ENCODE measurements around the gene UMAD1. TPM values are rescaled to one million over a fixed set of nuclear protein-coding genes. Genes with fewer than 3 reads are reported as not detected.

UMAD1 gene
- polyA plus RNA-seq, 3 donors, result 6.2 to 22.7 (median 18.6) TPM

GRCh38 chr7:7884855-7885254 is 244.3 kb downstream of the UMAD1 start:
- Mint-ChIP-seq H3K9me3 (peaks cover 9 to 17% (median 16%) of the 10 kb centered on the region in 7 donors), H3K27me3 (ENCODE audit: low read depth in 3 of 3) (no peaks in the 10 kb centered on the region), H3K36me3 (peaks cover 0 to 5% of the 10 kb centered on the region in 2 donors), H3K4me1 (peaks cover 3% of the 10 kb centered on the region), H3K4me3 (no peak overlapping the region), H3K27ac (no peak overlapping the region)
- Histone ChIP-seq H3K27ac (ENCODE audit: low read depth in 1 of 2, low read length in 2 of 2) (no peak overlapping the region), H3K79me2 (ENCODE audit: insufficient read depth, low read length) (no peaks in the 10 kb centered on the region), H3K4me3 (replicated peaks in 1 of 3; ENCODE audit: low read depth in 2 of 3, low read length in 3 of 3) (no peak overlapping the region), H3K9me3 (replicated peaks in 1 of 2; ENCODE audit: control insufficient read depth in 1 of 2, insufficient read depth in 1 of 2, low read length in 2 of 2) (peaks cover 11 to 21% of the 10 kb centered on the region in 2 donors), H3K9ac (ENCODE audit: insufficient read depth, low read length, poor library complexity, severe bottlenecking) (no peak overlapping the region), H3K27me3 (ENCODE audit: control insufficient read depth in 2 of 2, insufficient read depth in 2 of 2, low read length in 2 of 2) (no peaks in the 10 kb centered on the region), H3K4me1 (ENCODE audit: control insufficient read depth in 1 of 2, insufficient read depth in 2 of 2, low read length in 2 of 2) (no peaks in the 10 kb centered on the region), H2AFZ (ENCODE audit: insufficient read depth, low read depth, low read length, poor library complexity, severe bottlenecking) (no peak overlapping the region), H3K4me2 (replicated peaks; ENCODE audit: extremely low read depth, low read length, poor library complexity, severe bottlenecking) (no peak overlapping the region), H3K36me3 (replicated peaks in 1 of 2; ENCODE audit: control insufficient read depth in 1 of 2, insufficient read depth in 2 of 2, low read length in 2 of 2) (no peaks in the 10 kb centered on the region), H4K20me1 (ENCODE audit: insufficient read depth, low read length) (no peaks in the 10 kb centered on the region)
- WGBS (ENCODE audit: insufficient coverage), result no CpG with 5 or more reads among the region's 3 CpGs
- TF ChIP-seq, protein P1, sequence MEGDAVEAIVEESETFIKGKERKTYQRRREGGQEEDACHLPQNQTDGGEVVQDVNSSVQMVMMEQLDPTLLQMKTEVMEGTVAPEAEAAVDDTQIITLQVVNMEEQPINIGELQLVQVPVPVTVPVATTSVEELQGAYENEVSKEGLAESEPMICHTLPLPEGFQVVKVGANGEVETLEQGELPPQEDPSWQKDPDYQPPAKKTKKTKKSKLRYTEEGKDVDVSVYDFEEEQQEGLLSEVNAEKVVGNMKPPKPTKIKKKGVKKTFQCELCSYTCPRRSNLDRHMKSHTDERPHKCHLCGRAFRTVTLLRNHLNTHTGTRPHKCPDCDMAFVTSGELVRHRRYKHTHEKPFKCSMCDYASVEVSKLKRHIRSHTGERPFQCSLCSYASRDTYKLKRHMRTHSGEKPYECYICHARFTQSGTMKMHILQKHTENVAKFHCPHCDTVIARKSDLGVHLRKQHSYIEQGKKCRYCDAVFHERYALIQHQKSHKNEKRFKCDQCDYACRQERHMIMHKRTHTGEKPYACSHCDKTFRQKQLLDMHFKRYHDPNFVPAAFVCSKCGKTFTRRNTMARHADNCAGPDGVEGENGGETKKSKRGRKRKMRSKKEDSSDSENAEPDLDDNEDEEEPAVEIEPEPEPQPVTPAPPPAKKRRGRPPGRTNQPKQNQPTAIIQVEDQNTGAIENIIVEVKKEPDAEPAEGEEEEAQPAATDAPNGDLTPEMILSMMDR (IDR thresholded peaks at IDR 0.05), result no peak
- intact Hi-C loops (cut with micrococcal nuclease), result no loop called here
- no peak for DNase-seq

DNA sequence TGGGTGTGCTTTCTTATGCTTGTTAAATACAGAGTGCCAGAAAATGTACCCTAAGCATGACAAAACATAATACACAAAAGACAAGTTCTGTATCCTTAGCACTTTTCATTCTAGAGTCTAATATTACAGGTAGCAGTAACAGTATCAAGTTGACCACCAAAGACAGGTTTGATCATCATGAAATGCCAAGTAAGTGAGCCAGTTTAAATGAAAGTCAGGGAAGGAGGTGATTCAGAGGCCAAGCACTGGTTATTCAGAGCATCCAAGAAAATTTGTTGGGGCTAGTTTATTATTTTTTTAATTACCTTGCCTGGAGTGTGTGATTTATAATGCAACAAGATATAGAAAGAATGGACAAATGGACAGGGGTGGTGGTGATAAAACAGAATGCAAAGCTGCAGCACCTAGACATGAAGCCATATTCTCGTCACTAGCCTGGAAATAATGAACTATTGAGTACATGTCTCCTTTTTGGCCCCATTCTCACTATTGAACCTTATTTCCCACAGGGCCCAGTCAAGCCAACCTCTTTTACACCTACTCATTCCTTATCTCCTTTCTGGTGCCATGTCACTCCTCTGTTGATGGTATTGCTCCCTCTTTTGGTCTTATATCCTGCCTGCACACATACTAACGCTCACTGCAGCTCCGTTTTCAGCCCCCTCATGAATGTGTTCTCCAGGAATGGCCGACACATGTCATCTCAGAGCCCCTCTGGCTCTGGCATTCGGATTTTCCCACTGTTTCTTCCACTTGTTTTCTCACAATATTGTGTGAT is 249.4 kb downstream of the UMAD1 start:
- H3K4me1 ChIP-seq (ENCODE audit: control insufficient read depth in 1 of 2, insufficient read depth in 2 of 2, low read length in 2 of 2), result no peaks in the 10 kb centered on the region

More for the DNA sequence above, 249.4 kb downstream of the UMAD1 start:
- no peaks in the 10 kb centered on the region for H3K79me2 ChIP-seq (ENCODE audit: insufficient read depth, low read length)
- no peak overlapping the region for H2AFZ ChIP-seq (ENCODE audit: insufficient read depth, low read depth, low read length, poor library complexity, severe bottlenecking)
- H3K36me3 Mint-ChIP-seq, result peaks cover 0 to 2% of the 10 kb centered on the region in 2 donors
- no peak overlapping the region for H3K9ac ChIP-seq (ENCODE audit: insufficient read depth, low read length, poor library complexity, severe bottlenecking)
- peaks cover 0 to 5% (median 0%) of the 10 kb centered on the region in 7 donors for H3K9me3 Mint-ChIP-seq
- H3K4me2 ChIP-seq (replicated peaks; ENCODE audit: extremely low read depth, low read length, poor library complexity, severe bottlenecking), result no peak overlapping the region
- H3K27me3 ChIP-seq (ENCODE audit: control insufficient read depth in 2 of 2, insufficient read depth in 2 of 2, low read length in 2 of 2), result no peaks in the 10 kb centered on the region
- intact Hi-C loops (cut with micrococcal nuclease), result no loop called here
- WGBS (ENCODE audit: insufficient coverage), result no CpG with 5 or more reads among the region's 5 CpGs
- peaks cover 3% of the 10 kb centered on the region for H3K4me1 Mint-ChIP-seq
- H3K27ac Mint-ChIP-seq, result no peak overlapping the region
- no peak overlapping the region for H3K4me3 Mint-ChIP-seq
- H3K36me3 ChIP-seq (replicated peaks in 1 of 2; ENCODE audit: control insufficient read depth in 1 of 2, insufficient read depth in 2 of 2, low read length in 2 of 2), result no peaks in the 10 kb centered on the region
- TF ChIP-seq, protein P1 (IDR thresholded peaks at IDR 0.05), result no peak
- H4K20me1 ChIP-seq (ENCODE audit: insufficient read depth, low read length), result no peaks in the 10 kb centered on the region
- no peak overlapping the region for H3K4me3 ChIP-seq (replicated peaks in 1 of 3; ENCODE audit: low read depth in 2 of 3, low read length in 3 of 3)
- H3K9me3 ChIP-seq (replicated peaks in 1 of 2; ENCODE audit: control insufficient read depth in 1 of 2, insufficient read depth in 1 of 2, low read length in 2 of 2), result no peaks in the 10 kb centered on the region
- no peak for DNase-seq
- H3K27ac ChIP-seq (ENCODE audit: low read depth in 1 of 2, low read length in 2 of 2), result no peak overlapping the region
- peaks cover 0 to 1% (median 0%) of the 10 kb centered on the region in 3 donors for H3K27me3 Mint-ChIP-seq (ENCODE audit: low read depth in 3 of 3)

All from CD14-positive monocyte (primary cell).